ENCODE measurements around the gene TLCD4. TPM values are rescaled to one million over a fixed set of nuclear protein-coding genes. Genes with fewer than 3 reads are reported as not detected.

TLCD4 gene
- total RNA-seq, 1 experiment from 2014 or later, result 12.1 TPM

GRCh38 chr1:95080879-95081278, 36.3 kb upstream of the TLCD4 start:
- DNase-seq (ENCODE audit: low read depth, low spot score) (no peak), ATAC-seq (no peak)
- Histone ChIP-seq H3K27ac (ENCODE audit: low read depth, low read length) (no peak overlapping the region), H3K36me3 (ENCODE audit: control insufficient read depth in 1 of 2, insufficient read depth in 2 of 2, low read length in 2 of 2) (no peaks in the 10 kb centered on the region), H3K4me3 (replicated peaks in 1 of 2; ENCODE audit: low read depth in 1 of 2, low read length in 2 of 2) (no peak overlapping the region), H4K20me1 (ENCODE audit: insufficient read depth) (no peaks in the 10 kb centered on the region), H3K9ac (ENCODE audit: low read length) (no peak overlapping the region), H3K9me3 (ENCODE audit: control insufficient read depth in 1 of 2, insufficient read depth in 1 of 2, low read depth in 1 of 2, low read length in 2 of 2) (no peaks in the 10 kb centered on the region), H3K79me2 (ENCODE audit: insufficient read depth, low read length) (no peaks in the 10 kb centered on the region), H3K27me3 (ENCODE audit: insufficient read depth, low read length) (no peaks in the 10 kb centered on the region), H2AFZ (ENCODE audit: low read depth, low read length, poor library complexity, severe bottlenecking) (no peak overlapping the region), H3K4me2 (ENCODE audit: low read length) (no peak overlapping the region), H3K4me1 (ENCODE audit: control insufficient read depth in 1 of 2, insufficient read depth in 2 of 2, low read length in 2 of 2) (0 out of 4 replicates have a peak, but pooled peaks cover 0 to 5% of the 10 kb centered on the region in 2 experiments), H3K9me2 (ENCODE audit: insufficient read depth) (no peaks in the 10 kb centered on the region)
- RAD21 ChIA-PET (ENCODE audit: low non-redundant PET in 1 of 2, low total read pairs in 2 of 2, uncharacterized antibody in 2 of 2, unreplicated experiment in 2 of 2), result no interaction called here
- CTCF ChIA-PET, result no interaction called here
- no TSS peak for BruUV-seq (replicated peaks)
- POLR2A ChIA-PET, result no interaction called here
- intact Hi-C loops (cut with micrococcal nuclease), result no loop called here
- TF ChIP-seq SIN3A (IDR thresholded peaks at IDR 0.05; ENCODE audit: low read depth) (no peak), SP1 (IDR thresholded peaks at IDR 0.05; ENCODE audit: low read depth) (no peak), ZFX (IDR thresholded peaks at IDR 0.05) (no peak), POLR2A (IDR thresholded peaks at IDR 0.05; ENCODE audit: borderline replicate concordance, extremely low read depth, insufficient read depth, insufficient read length) (no peak), MAX (IDR thresholded peaks at IDR 0.05) (no peak), JUND (IDR thresholded peaks at IDR 0.05) (no peak), REST (IDR thresholded peaks at IDR 0.05; ENCODE audit: low read depth) (no peak), CEBPB (IDR thresholded peaks at IDR 0.05; ENCODE audit: low read depth) (no peak), TCF7L2 (IDR thresholded peaks at IDR 0.05; ENCODE audit: borderline replicate concordance, extremely low read depth, insufficient read depth, insufficient read length) (no peak), EZH2 (IDR thresholded peaks at IDR 0.05) (no peak), POLR2AphosphoS5 (IDR thresholded peaks at IDR 0.05; ENCODE audit: low read depth, low read length) (no peak), EGR1 (IDR thresholded peaks at IDR 0.05; ENCODE audit: low read depth) (no peak), YY1 (IDR thresholded peaks at IDR 0.05; ENCODE audit: extremely low read depth, insufficient replicate concordance, low read depth, low read length) (no peak), ELF1 (IDR thresholded peaks at IDR 0.05; ENCODE audit: borderline replicate concordance, low read depth) (no peak), SRF (IDR thresholded peaks at IDR 0.05; ENCODE audit: low read depth) (no peak), EZH2phosphoT487 (IDR thresholded peaks at IDR 0.05; ENCODE audit: borderline replicate concordance) (no peak), ZNF274 (IDR thresholded peaks at IDR 0.05; ENCODE audit: low read depth, low read length) (no peak), RAD21 (IDR thresholded peaks at IDR 0.05; ENCODE audit: low read depth) (no peak)
- TF ChIP-seq, protein P1, sequence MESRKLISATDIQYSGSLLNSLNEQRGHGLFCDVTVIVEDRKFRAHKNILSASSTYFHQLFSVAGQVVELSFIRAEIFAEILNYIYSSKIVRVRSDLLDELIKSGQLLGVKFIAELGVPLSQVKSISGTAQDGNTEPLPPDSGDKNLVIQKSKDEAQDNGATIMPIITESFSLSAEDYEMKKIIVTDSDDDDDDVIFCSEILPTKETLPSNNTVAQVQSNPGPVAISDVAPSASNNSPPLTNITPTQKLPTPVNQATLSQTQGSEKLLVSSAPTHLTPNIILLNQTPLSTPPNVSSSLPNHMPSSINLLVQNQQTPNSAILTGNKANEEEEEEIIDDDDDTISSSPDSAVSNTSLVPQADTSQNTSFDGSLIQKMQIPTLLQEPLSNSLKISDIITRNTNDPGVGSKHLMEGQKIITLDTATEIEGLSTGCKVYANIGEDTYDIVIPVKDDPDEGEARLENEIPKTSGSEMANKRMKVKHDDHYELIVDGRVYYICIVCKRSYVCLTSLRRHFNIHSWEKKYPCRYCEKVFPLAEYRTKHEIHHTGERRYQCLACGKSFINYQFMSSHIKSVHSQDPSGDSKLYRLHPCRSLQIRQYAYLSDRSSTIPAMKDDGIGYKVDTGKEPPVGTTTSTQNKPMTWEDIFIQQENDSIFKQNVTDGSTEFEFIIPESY (IDR thresholded peaks at IDR 0.05; ENCODE audit: extremely low read depth, insufficient replicate concordance, low read length), result no peak
- TF ChIP-seq, protein P2, sequence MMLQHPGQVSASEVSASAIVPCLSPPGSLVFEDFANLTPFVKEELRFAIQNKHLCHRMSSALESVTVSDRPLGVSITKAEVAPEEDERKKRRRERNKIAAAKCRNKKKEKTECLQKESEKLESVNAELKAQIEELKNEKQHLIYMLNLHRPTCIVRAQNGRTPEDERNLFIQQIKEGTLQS (IDR thresholded peaks at IDR 0.05), result no peak
